ENCODE measurements around the gene TLE1. TPM values are rescaled to one million over a fixed set of nuclear protein-coding genes. Genes with fewer than 3 reads are reported as not detected.

Gene TLE1
- total RNA-seq, 1 experiment from 2014 or later = 7.3 TPM

DNA sequence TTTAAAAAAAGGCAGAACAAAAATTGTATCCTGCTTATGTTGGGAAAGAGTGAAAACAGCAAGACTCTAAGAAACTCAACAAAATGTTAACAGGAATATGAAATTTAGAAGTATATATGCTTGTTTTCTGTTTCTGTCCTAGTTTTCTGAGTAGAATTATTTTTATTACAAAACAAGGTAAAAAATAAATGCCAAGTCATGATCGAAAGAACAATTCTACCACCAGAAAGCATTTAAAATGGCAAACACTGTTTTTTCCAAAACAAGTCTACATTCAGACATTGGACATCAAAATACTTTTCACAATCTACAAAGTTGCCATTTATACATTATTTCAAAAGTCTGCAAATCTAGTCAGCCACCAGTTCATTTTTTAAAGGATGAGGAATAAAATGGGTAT is 102.6 kb downstream of the TLE1 start:
- DNase-seq (ENCODE audit: extremely low read depth, low read depth) = no peak

DNA sequence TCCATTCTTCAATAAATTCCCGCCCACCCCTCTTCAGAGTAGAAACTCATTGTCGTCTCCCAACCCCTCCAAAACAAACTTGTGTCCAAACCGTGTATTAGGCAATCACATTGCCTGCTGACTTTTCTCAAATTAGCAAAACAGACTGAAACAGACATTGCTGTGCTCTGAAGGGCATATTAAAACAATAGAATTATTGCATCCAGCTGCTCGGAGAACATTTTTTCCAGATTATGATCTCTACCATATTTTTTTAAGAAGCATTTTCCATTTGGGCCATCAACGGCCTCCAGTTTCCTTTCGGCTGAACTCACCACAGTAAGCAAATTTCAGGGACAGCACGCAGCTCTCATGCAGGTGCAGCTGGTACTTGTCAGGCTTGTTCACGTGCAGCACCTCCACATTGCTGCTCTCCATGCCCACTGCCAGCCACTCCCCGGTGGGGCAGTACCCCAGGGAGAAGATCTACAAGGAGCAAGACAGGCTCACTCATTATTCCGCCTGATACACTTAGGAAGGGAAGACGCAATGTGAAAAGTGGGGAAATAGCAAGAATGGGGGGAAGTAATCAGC is 104.1 kb downstream of the TLE1 start:
- DNase-seq (ENCODE audit: extremely low read depth, low read depth) = no peak

DNA sequence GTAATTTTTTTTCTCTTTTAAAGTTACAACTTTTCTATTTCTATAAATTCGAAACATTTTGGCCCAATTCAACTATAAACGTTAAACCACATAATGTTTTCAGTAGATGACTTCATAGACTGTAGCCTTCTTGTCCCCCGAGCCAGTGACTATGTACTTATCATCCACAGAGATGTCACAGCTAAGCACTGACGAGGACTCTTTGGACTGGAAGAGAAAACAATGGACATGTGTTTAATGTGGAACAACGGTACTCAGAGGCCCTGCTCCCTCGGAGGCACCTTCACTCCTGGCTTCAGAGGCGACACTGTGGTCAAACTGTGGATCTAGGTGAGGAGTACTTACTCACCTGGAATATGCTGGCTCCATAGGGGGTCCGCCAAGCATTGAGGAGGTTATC is 105.2 kb downstream of the TLE1 start:
- no peak for DNase-seq (ENCODE audit: extremely low read depth, low read depth)

DNA sequence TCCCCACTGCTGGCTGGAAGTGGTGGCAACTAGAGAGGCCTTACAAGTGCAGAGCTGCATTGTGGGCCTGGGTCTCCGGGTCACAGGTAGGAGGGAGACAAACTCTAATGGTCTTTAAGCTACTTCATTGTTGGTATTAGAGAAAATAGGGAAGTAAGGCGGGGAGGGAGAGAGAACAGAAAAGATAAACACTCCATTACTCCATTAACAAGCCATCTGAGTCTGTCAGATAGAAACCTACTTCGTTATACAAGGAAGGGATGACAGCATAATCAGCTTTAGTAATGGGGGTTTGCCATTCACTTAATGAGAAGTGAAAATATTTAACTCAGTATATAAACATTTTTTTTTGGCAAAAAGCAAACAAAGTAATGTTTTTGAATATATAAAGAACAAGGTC is 107.4 kb downstream of the TLE1 start:
- DNase-seq (ENCODE audit: extremely low read depth, low read depth) = no peak

DNA sequence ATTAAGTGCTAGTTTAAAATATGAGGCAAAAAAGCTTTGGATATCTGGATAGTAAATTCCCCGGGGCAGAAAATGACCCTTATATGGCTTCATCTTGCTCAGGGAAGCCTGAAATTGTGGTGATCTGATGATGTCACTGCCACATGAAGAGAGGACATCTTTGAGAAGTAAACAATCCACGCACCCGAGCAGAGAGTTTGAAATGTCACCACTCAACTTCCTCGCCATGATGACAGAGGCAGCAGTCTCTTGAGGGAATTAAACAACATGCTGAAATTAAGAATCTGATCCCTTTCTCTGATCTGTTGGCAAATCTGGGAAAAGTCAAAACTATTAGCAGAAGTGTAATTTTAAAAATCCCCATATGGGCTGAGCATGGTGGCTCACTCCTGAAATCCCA is 110.0 kb downstream of the TLE1 start:
- no peak for DNase-seq (ENCODE audit: extremely low read depth, low read depth)

DNA sequence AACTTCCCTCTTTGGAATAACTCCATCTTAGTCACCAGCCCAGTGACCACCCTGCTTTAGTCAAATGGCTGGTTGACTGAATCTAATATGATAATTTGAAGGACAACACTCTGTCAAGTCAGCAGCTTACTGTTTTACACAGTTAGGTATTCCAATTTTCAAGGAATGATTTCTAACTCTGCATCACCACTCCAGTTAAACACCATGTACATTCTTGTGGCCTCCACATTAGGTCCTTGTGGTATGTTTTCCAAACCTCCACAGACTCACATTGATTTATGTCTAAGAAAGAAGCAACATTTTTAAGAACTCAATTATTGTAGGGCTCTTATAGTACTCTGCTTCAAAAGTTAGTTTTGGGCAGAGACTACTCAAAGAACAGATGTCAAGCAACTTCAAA is 110.7 kb downstream of the TLE1 start:
- no peak for DNase-seq (ENCODE audit: extremely low read depth, low read depth)

DNA sequence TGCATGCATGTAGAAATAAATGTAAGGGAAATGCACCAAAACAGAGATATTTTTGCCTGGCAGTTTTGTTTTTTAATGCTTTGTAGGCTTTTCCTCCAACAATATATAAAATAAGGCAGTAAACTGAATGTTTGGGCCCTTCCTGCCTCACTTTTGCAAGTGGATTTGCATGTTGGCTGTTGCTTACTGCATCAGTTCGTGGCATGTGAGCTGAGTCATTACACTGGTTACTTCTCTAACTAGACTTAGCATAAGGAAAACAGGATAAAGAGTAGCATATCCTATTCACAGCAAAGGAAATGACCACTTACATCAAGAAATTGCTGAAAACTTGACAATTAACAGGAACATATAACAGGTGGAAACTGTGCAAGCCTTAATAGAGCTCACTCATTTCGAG is 113.4 kb downstream of the TLE1 start:
- no peak for DNase-seq (ENCODE audit: extremely low read depth, low read depth)

DNA sequence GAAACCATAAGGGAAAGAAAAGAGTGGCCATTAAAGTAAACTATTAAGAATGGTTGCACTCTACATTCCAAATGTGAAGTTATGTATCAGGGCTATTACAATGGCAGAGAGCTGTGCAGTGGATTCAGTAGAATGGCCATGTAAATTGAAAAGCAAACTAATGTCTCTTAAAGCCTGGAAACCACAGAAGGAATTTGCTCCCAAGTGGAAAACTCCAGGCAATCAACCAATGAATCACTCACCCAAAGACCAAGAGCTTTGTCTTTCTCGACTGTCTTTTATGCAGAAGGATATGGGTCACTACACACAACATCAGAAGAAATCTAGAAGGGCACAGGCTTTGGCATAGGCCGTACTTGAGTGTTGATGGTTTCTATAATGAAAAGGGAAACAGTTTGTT is 114.9 kb downstream of the TLE1 start:
- no peak for DNase-seq (ENCODE audit: extremely low read depth, low read depth)

DNA sequence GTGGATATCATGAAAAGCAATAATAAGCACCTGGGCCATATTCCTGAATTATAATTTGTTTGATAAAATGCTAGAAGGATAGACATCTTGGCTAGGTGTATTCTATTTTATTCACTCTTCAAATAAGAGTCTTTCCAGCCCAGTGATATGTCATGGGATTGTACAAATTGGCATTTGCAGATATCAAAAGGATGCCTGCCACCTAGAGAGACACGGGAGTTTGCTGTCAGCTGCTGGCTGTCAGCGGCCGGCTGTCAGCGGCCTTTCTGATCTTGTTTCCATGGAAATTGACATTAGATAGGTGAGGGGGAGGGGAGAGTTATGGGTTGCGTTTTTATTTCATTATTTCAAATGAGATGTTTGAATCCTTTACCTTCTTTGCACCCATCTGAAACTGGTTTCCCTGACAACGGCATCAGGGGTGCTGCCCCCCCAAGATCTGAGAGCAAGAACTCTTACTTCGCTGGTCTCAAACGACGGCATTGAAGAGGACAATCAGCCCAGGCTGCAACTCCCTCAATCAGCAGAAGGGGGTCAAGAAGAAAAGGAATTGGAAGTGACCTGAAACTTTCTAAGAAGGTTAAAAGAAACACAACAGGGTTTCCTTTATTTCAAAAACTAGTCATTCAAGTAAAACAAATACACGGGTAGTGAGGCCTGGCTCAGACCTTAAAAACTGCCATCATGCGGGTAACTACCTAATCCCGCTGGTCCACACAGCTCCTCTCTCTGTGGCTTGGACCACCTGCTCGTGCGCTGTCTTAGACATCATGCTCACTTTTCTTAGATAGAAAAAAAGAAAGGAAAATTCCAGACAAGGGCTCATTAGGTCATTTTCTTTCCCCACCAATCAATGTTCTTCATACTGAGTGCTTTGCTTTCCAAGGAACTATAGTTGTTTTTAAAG is 115.7 kb downstream of the TLE1 start:
- no peak for DNase-seq (ENCODE audit: extremely low read depth, low read depth)

DNA sequence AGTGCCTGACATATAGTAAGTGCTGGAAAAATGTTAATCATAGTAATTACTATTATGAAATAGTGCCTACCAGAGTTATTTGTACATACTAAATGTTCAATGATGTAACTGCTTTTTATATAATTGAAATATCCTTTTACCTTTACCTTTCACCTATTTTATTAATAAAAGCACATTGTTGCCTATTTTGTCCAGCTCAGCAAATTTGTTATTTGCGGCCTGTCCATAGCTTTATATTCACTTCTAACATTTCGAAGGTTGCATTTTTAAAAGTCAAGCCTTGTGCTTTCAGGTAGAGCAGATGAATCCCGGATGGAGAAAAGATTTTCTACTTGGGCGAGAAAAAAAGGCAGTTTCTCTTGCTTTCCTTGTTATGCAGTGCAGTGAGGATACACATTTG is 119.3 kb downstream of the TLE1 start:
- no peak for DNase-seq (ENCODE audit: extremely low read depth, low read depth)

DNA sequence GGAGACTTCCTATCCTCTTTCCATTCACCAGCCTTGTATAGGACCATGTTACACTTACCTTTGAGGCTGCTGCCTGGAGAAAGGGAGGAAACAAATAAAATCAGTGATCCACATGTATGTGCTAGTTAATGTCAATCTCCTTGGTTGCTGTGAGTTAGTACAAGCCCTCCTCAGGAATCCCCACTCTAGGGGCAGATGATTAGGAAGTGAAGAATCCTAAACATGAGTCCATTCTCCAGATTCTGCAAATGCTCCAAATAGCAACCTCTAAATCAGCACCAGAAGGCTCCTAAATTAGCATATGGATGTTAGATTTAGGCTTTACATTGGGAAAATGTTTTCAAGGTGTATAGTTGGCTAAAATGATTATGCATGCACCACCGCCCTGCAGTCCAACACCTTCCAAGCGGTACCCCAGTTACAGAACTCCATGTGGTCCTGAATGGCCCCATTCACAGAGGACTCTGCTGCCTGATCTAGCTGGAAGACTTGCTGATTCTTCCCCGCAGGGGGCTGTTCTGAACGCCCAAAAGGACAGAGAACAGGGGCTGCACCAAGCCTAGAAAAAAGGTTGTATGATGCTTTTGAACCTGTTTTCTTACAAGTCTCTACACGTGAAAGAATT is 123.2 kb downstream of the TLE1 start:
- DNase-seq (ENCODE audit: extremely low read depth, low read depth) = no peak

DNA sequence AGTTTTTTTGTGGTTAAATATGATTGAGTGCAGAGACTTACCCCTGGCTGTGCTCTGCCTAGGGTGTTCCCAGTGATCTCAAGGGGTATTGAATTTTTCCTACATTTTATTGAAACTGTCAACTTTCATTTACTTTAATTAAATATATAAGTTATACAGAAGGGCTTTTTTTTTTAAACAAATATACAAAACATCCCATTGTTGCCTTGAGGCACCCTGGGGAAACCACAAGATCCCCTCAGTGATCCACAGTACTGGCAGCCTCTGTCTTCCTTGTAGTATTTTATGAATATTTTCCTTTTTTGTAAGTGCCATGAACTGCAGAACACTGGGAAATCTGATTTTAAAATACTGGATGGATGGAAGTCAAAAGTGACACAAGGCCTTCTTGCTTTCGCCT is 123.7 kb downstream of the TLE1 start:
- DNase-seq (ENCODE audit: extremely low read depth, low read depth) = no peak

DNA sequence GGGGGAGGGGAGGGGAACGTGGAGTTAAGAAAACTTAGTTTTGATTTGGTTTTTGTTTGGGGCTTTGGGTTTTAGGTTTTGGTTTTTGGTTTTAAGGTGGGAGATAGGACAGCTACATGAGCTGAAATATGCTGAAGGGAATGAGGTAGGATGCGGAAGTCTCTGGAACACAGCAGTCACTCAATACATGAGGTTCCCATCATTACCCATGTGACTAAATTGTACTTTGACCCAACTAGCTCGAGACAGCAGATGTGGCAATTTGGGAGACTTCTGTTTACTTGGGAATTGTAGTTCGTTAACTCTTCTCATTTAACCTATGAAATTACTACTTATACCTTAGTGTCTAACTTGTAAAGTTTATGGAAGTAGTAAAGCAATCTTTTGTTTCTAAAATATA is 124.2 kb downstream of the TLE1 start:
- DNase-seq (ENCODE audit: extremely low read depth, low read depth) = no peak

DNA sequence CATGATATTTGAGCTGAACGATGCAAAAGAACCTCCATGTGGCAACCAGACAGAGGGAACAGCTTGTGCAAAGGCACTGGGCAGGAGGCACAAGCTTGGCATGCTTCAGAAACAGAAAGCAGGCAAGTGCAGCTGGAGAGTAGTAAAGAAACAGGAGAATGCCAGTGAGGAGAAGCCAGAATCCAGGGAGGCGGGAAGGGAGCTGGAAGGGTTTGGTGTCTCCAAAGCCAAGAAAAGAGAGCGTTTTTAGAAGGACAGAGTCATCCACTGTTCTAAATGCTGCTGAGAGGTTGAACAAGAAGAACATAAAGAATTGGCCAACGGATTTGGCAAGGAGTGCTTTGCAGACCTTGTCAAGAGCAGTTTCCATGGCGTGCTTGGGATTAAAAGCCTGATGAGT is 124.7 kb downstream of the TLE1 start:
- no peak for DNase-seq (ENCODE audit: extremely low read depth, low read depth)

DNA sequence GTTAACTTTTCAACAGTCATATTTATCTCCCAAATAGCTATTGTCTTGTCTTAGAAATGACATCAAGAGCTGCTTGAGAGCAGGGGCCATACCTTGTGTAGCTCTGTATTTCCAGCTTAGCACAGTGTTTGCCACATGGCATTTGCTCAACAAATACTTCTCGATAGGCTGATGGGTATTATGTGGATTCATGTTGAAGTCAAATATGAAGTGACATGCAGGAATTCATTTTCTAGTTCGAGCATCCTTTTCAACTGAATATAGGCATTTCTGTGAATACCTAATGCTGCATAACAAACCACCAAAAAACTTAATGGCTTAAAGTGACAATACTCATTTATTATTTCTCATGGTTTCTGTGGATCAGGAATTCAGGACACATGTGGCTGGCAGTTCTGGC is 125.6 kb downstream of the TLE1 start:
- no peak for DNase-seq (ENCODE audit: extremely low read depth, low read depth)

DNA sequence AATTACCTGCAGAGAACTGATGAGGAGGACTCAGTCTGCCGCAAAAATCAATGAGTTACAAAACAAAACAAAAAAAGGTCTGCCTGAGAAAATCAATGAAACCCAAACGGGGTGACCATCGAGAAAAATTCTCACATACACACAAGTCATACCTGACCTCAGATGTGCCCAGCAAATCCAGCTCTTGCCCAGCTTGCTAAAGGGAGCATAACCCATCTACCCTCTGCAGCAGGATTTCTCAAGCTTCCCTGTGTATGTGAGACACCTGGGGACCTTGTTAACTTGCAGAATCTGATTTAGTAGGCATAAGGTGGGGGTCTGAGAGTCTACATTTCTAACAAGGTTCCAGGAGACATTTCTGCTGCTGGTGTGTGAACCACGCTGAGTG is 126.3 kb downstream of the TLE1 start:
- DNase-seq (ENCODE audit: extremely low read depth, low read depth) = no peak

DNA sequence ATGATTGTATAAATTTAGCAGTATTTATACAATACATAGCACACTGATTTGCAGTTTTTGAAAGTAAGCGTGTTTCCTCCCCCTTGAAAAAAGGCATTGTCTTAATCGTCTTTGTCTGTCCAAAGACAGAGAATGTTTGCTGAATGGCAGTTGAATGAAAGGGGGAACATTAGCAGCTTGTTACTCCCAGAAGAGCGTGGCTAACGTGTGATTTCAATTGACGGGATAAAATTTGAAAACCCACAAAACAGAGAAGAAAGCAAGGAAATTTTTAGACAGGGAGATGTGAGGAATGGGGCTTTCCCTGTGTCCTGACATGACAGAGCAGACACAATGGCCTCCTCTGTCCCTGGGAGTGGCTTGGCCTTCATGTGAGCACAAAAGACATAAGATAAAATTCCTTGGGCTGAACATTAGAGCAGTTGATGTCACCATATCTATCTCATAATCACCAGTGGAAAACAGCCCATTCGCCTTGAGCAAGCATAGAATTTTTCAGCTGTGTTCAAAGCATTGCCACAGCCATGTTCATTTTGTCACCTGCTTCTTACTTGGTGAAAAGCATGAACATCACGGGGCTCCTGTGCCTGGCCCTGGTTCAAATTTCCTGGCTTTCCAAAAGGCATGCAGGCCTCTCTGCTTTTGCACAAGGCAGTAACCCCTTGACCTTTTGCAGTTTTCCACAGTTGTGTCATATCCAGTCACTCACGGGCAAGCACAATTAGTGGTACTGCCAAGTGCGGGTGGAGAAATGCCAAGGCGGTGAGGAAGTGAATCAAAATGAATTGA is 126.9 kb downstream of the TLE1 start:
- no peak for DNase-seq (ENCODE audit: extremely low read depth, low read depth)

DNA sequence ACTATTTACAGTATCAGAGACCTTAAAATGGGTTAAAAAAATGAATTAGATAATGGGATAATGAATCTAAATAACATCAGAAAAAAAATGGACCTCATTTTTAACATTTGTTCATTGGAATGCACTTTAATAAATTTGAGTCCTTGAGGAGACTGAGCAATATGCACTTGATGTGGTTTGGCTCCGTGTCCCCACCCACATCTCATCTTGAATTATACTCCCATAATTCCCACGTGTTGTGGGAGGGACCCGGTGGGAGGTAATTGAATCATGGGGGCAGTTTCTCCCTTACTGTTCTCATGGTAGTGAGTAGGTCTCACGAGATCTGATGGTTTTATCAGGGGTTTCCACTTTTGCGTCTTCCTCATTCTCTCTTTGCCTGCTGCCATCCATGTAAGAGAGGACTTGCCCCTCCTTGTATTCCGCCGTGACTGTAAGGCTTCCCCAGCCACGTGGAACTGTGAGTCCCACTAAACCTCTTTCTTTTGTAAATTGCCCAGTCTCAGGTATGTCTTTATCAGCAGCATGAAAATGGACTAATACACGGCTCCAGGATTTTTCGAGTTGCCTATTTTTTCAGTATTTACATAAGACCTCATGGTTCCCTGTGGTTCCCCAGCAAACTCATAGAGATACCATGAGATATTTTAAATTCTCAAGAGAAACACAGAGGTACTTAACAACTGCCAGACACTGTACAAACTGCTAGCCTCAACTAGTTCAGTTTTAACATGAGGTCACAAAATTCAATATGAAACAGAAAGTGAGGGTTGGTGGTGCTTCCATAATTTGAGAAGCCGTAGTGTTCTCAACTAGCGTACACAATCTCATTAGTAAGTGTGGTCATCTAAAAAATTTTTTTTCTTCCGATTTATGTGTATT is 128.3 kb downstream of the TLE1 start:
- DNase-seq (ENCODE audit: extremely low read depth, low read depth) = no peak

DNA sequence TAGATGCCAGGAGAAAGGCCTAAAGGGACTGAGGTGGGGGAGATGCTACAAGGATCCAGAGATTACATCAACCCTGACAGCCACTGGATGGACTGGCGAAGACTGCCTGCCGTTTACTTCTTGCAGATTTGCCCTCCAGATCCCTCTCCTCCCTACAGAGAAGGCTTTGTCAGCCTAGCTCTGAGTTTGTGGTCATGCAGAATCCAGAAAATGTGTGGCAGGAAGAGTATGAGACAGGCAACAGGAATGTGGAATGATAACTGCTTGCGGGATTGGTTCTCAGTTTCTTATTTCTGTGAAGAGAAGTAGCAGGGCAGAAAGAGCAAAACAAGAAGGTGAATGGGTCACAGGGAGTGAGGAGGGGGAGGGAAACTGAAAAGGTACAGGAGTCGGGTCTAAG is 129.6 kb downstream of the TLE1 start:
- no peak for DNase-seq (ENCODE audit: extremely low read depth, low read depth)

DNA sequence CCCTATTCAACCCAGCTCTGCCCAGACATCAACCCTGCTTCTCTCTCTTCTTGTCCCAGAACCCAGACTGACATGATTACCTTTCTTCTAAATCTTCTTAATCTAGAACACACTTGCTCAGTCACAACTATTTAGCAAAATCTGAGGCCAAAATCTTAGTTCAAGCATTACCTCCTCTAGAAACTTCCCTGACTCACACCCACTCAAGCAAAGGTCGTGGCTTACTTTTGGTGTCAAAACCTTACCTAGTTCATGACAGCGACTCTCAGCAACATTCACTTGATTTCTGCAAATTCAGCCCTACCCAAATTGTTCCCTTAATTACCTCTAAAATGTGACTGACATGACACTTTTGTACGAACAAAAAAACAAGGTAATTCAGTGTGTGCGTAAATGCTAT is 130.2 kb downstream of the TLE1 start:
- DNase-seq (ENCODE audit: extremely low read depth, low read depth) = no peak
